HG03175 (cell line): ENCODE data around the gene OR52M1.
A peak's percentile ranks its signal among the peaks of the same experiment; 100 is the strongest.
"Not testable (repeated sequence)": the region's sequence is repeated elsewhere in the genome, so short reads cannot be mapped to it uniquely, and the experiment has no call there.

ENCODE experiments used
- ATAC-seq: cut with Tn5 transposase; IDR thresholded peaks from one replicate; pipeline ENCODE4 v1.9.1; 2021; ENCODE audit warnings: mild to moderate bottlenecking, moderate library complexity; ENCODE audit not compliant: unreplicated experiment

Gene OR52M1, protein sequence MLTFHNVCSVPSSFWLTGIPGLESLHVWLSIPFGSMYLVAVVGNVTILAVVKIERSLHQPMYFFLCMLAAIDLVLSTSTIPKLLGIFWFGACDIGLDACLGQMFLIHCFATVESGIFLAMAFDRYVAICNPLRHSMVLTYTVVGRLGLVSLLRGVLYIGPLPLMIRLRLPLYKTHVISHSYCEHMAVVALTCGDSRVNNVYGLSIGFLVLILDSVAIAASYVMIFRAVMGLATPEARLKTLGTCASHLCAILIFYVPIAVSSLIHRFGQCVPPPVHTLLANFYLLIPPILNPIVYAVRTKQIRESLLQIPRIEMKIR

DNA sequence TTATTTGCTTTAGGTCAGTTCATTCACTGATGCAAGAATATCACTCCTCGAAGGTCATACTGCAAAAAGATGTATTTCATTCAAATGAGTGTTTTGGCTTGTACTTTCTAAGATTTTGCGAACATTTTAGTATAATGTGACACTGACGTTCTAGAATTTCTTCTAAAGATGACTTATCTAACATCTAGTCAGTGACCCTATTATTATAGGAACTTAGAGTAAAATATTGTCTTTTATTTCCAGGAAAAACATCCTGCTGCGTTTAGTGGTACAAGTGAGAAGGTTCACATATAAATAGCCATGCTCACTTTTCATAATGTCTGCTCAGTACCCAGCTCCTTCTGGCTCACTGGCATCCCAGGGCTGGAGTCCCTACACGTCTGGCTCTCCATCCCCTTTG lies at the start of gene OR52M1:
TSS of gene OR52M1 (plus strand) at position 301 of the 400 bp plus-strand sequence. CDS start at position 301, 0 bp downstream.
- no peak for ATAC-seq

DNA sequence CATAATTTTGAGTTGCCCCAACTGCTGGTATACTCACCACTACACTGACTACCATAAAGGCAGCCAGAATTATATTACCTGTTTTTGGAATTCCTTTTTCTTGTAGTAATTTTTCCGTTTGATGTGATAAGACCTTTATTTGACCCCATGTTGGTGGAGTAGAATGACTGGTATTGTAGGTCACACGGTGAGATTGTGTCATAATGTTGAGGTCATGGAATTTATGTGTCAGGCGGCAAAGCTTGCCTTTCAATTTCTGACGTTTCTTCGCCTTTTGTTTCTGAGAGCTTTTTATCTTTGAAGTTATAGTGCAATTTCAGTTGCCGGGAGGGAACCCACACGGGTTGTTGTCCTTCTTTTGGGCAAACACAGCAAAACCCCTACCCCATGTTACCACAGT lies 49.5 kb upstream of the OR52M1 start:
- ATAC-seq, result no peak

DNA sequence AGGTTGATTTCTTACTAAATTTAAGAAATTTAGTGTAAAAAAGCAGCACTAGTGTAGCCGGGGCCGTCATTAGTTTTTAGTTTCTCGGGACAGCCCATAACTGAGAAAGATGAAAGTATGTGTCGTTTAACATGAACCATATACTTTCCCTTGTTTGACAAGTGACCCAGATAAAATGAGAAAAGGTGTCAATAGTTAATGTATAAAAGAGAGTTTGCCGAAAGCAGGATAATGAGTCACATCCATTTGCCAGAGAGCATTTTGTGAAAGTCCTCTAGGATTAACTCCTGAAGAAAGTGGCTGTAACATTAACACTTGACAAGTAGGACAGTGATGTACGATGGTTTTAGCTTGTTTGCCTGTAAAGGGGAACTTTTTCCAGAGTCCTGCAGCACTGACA lies 49.0 kb upstream of the OR52M1 start:
- ATAC-seq, result no peak

DNA sequence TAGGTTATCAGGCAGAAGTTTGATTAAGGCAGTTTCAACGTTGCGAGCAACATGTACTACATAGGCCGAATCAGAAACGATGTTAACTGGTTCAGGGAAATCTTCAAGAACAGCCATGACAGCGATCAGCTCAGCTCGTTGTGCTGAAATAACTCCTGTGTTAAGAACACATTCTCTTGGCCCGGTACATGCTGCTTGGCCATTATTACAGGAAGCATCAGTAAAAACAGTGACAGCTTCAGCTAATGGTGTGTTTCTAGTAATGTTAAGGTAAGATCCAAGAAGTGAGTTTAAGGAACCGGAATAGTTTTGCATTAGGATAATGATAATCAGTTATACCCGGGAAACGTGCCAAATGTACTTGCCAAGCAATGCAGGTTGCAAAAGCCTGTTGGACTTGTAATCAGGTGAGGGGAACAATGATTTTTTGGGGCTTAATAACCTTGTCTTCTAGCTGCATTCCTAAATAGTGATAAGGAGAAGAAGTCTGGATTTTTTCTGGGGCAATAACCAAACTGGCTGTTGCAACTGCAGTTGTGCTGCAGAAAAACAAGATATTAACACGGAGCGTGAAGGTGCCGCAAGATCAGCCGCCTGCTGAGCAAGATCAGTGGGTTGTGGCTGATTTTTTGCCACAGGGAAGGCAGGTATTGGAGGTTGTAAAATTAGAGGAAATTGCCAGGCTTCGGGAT lies 48.3 kb upstream of the OR52M1 start:
- no peak for ATAC-seq

DNA sequence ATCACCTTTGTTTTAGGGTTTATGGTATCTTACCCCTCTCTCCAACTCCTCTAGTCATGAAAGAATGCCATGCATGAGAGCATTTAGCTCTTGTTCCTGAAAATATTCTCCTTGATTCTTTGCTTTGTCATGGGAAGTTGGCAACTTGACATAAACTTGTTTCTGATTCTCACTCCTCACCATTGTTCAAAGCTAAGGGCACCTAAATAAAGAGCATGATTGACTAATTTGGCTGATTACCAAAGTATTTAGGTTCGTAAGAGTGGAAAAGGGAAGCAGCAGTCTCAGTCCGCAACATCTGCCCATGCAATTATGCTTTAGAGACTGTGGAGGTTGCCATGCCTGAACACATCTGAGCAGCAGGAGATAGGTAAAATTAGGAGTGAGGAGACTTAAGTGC lies 36.1 kb upstream of the OR52M1 start:
- ATAC-seq, result no peak

DNA sequence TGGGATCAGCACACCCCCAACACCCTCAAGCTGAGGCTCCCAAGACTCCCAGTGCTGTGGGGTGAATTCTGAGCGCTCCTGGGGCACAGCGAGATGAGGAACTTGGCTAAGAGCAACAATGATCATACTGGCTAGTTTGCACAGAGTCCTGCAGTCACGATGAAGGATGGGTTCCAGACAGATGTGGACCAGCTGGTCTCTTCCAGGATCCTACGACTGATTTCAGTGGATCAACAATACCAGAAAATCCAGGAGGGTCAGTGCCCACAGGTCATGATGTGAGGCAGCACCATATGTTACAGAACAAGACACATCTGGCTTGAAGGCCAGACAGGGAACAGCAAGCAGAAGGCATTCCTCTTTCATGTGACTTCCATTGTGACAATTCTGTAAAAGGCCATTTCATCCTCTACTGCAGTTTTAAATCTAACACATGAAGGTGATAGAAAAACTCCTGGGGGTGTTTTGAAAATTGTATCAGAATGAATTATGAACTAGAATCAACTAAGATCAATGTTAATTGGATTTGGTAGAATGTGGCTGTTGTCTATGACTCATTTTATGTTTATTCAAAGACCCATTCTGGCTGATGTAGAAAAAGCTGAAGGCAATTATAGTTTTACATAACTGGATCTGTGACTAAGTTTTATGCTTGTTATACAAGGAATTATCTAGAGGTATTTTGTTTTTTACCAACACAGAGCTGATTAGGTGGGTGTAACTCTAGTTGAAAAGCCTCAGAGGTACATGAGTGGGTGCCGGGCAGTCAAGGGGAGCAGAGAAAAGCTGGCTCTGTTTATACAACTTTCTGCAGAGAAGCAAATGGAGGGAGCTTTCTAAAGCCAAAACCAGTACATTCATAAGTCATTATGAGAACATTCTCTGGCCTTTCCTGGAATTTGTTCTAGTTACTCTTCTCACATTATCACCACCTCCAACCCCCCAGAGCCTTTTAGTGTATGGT lies 33.4 kb upstream of the OR52M1 start:
- no peak for ATAC-seq

DNA sequence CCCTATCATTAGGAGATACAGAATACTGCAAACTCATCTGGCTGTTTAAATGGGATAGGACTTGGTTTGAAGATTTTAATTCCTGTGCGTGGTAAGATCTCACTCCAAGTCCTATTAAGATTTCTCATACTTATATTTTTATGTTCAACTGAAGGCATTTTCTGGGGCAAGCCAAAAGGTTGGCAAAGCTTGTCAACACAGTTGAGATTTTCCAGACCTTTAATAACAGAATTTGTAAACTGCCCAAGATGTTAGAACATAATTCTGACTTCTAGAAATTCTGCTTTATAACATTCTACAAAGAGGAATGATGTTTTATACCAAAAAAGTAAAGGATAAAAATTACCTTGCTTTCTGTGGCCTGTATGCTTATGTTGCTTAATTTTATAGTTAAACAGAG lies 30.8 kb upstream of the OR52M1 start:
- no peak for ATAC-seq

DNA sequence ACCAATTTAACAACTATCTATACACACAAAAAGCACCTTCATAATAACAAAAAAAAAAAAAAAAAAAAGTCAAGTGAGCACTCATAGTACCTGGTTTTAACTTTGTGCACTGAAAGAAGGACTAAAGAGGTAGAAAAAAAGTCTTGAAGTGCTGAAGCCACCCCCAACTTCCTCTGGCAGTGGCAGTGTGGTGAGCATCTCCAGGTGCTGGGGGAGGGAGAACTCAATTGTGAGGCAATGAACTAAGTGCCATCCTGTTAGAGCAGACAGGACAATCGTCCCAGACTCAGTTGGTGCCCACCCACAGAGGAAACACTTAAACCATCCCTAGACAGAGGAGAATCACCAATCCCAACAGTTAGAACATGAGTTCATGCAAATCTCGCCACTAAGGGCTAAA lies 22.7 kb upstream of the OR52M1 start:
- no peak for ATAC-seq

DNA sequence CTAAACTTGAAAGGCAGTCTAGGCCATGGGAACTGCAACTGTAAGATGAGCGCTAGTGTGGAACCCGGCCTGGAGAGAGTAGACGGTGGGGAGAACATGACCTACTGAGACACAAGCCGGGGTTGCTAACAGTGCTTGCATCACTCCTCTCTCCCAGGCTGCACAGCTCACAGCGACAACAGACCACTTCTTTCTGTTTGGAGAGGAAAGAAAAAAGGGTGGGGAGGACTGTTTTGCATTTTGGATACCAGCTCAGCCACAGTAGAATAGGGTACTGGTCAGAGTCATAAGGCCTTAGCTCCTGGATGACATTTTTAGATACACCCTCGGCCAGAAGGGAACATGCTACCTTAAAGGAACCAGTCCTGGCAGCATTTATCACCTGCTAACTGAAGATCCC lies 22.2 kb upstream of the OR52M1 start:
- ATAC-seq, result no peak

DNA sequence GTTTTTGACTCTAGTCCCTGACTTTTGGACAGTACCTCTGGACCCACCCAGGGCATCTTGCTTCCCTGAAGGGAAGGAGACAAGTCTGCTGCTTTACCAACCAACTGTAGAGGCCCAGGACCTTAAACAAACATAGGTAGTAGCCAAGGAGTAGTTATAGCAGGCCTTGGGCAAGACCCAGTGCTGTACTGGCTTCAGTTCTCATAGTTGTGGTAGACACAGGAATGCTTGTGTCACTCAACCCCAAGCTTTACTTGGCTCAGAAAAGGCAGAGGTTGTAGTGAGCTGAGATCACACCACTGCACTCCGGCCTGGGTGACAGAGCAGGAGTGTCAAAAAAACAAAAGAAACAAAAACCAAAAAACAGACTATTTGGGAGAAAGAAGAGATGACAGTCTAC lies 21.3 kb upstream of the OR52M1 start:
- ATAC-seq, result no peak

DNA sequence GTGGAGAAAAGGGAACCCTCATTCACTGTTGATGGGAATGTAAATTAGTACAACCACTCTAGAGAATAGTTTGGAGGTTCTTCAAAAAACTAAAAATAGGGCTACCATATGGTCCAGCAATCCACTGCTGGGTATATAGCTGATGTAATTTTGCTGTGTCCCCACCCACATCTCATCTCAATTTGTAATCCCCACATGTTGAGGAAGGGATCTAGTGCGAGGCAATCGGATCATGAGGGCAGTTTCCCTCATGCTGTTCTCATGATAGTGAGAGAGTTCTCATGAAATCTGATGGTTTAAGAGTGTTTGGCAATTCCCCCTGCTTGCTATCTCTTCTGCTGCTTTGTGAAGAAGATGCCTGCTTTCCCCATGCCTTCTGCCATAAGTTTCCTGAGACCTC lies 17.1 kb upstream of the OR52M1 start:
- no peak for ATAC-seq

DNA sequence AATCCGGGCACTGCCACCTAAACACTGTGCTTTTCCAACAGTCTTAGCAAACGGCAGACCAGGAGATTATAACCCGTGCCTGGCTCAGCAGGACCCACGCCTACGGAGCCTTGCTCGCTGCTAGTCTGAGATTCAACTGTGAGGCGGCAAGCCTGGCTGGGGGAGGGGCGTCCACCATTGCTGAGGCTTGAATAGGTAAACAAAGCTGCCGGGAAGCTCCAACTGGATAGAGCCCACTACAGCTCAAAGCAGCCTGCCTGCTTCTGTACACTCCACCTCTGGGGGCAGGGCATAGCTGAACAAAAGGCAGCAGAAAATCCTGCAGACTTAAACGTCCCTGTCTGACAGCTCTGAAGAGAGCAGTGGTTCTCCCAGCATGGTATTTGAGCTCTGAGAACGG lies 13.3 kb upstream of the OR52M1 start:
- not testable (repeated sequence) for ATAC-seq

DNA sequence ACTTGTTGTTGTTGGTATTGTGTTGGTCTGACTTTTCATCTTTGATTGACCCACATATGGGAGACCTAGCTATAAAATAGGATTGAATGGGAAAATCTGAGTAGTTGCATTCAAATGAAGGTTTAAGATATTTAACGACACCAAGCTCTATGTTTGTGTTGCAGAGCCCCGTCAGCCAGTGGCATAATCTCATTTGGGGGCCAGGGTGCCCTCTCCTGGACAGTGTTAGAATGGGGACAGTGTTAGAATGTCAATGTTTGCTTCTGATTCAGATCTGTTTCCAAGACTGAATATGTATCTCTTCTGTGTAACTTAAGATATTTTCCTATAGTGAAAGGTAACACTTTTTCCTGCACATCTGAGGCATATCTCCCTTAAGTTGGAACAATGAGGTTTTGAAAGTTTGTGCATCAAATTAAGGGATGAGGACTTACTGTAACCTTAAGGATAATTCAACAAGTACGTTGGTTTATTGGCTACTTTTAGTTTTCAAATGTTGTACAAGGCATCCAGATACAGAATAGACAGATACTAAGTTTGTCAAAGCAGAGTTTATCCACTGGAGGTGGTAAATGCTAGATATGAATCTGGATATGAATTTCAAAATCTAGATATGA lies 5.3 kb upstream of the OR52M1 start:
- ATAC-seq, result peak; percentile 65

DNA sequence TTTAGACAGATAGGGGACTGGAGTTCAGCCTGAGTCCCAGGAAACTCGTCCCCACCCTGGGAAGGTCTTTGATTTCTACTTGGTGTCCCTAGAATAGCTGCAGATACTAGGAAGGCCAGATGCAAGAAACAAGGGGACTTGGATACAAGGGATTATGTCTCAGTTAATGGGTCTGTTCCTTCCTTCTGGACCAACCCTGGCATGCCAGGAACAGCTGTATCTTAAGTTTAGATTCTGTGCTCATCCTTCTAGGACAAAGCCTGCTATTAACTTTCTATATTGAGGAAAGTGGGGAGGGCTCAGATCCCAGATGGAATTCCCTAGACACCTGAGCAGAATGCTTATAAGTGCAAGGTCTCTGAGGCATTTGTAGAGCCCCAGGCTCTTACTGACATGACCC lies 3.9 kb upstream of the OR52M1 start:
- no peak for ATAC-seq

DNA sequence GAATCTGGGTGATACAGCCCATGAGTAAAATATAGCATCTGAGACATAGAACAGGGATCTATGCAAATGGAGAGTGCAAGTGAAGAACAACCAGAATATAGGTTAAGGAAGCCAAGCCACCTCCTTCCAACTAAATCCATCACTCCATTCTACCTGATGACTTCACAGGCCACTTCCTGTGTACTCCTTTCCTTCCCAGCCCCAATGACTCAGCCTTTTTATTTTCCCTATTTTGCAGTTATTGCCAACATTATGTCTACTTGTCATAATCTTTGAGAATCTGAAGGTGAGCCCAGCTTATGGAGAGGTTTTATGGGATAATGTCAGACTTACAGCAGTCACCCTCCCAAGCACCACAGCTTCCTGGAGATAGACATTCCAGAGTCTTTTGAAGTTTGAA lies 1.4 kb upstream of the OR52M1 start:
- no peak for ATAC-seq

DNA sequence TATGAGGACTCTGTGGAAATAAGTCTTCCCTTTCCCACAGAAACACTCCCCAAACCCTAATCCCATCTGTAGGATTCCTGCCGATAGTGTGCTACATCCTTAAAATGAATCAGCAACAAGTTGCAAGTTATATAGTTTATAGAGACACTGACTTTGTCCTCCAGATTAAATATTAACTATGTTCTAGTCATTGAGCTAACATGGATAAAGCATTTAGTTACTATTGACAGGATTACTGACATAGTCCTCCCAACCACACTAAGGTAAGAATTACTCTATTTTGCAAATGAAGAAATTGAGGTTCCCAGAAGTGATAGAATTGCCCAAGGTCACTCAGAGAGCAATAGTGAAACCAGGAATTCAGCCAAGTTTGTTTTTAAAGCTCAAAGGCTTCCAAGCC lies 1.9 kb downstream of the OR52M1 start:
- ATAC-seq, result no peak

DNA sequence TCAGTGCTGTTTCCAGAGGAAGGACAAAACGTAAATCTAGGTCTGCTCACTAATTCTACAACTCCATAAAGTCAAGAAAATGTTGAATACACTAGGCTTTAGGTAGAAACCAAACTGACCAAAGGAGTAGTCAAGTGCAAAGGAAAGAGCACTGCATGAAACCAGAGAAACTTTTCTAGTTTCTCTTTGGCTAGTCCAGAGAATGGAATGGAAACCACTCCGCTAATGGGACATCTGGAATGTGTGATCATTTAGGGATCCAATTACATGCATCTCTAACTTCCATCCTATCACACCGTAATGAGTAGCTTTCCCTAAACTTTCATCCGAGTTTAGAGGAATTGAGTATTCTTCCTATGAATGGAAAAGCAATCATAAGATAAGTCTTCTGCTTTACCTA lies 2.4 kb downstream of the OR52M1 start:
- no peak for ATAC-seq

DNA sequence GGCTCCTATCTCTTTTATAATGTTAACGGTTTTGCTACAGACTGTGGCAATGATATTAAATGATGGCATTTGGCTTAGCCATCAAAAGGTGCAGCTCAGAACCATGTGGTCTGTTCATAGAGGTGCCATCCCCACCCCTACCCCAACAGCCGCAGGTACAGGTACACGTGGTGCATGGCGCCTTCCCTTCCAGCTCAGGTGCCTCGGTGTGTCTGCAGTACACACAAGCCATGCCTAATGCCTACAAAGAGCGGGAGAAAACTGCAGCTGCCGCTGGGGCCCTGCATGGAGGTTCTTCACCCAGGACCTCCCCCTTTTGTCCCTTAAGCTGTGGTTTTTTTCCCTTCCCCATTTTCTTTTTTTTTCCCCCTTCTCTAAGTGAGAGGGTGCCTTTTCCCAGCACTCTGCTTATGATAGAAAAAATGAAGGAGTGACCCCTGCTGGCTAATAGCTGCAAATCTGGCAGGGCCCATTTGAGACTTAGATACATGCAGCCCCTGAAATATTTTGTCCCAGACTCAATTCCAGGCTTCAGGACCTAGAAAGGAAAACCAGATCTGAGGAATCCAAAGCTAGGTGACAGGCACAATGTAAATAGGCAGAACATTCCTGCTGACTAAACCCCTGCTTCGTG lies 6.5 kb downstream of the OR52M1 start:
- ATAC-seq, result no peak

DNA sequence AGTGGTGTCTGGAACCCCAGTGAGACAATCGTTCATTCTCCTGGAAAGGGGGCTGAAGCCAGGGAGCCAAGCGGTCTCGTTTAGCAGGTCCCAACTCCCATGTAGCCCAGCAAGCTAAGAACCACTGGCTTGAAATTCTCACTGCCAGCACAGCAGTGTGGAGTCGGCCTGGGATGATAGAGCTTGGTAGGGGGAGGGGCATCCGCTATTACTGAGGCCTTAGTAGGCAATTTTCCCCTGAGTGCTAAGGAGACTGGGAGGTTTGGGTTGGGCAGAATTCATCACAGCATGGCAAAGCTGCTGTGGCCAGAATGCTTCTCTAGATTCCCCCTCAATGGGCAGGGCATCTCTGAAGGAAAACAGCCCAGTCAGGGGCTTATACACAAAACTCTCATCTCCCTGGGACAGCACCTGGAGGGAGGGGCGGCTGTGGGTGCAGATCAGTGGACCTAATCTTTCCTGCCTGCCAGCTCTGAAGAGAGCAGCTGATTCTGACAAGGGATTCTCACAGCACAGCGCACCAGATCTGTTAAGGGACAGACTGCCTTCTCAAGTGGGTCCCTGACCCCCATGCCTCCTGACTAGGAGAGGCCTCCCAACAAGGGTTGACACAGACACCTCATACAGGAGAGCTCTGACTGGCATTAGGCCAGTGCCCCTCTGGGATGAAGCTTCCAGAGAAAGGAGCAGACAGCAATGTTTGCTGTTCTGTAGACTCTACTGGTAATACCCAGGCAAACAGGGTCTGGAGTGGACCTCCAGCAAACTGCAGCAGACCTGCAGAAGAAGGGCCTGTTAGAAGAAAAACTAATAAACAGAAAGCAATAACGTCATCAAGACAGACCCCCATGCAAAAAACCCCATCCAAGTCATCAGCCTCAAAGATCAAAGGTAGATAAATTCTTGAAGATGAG lies 14.8 kb downstream of the OR52M1 start:
- ATAC-seq, result no peak

DNA sequence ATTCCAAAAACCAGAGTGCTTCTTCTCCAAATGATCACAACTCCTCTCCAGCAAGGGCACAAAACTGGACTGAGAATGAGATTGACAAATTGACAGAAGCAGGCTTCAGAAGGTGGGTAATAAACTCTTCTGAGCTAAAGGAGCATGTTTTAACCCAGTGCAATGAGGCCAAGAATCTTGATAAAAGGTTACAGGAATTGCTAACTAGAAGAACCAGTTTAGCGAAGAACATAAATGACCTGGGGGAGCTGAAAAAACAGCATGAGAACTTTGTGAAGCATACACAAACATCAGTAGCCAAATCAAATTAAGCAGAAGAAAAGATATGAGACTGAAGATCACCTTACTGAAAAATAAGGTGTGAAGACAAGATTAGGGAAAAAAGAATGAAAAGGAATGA lies 15.5 kb downstream of the OR52M1 start:
- no peak for ATAC-seq
